GM12873 (cell line): ENCODE data around the gene PAIP2.

ENCODE experiments used
- CTCF ChIP-seq: IDR thresholded peaks from 2 replicates; pipeline ENCODE4 v1.5.1; 2012; ENCODE audit warnings: low read depth, mild to moderate bottlenecking, moderate library complexity, low read length, control low read depth; ENCODE audit not compliant: insufficient read depth; ENCODE audit errors: missing control alignments

PAIP2 gene

GRCh38 chr5:139387611-139388197, 46.0 kb downstream of the PAIP2 start:
- no peak for TF ChIP-seq CTCF

GRCh38 chr5:139388198-139388821, 46.7 kb downstream of the PAIP2 start:
- TF ChIP-seq CTCF, result no peak

GRCh38 chr5:139389701-139390638, 48.3 kb downstream of the PAIP2 start, which contains the start of gene MZB1:
Gene MZB1, minus strand, starts transcription at chr5:139389913. Its CDS starts 57 bp downstream, at chr5:139389856.
- no peak for TF ChIP-seq CTCF

- no peak for TF ChIP-seq CTCF
These were observed 49.2 kb downstream of the PAIP2 start for GRCh38 chr5:139390639-139391569.

- TF ChIP-seq CTCF, result no peak
These were observed 50.1 kb downstream of the PAIP2 start for GRCh38 chr5:139391570-139392323.

- TF ChIP-seq CTCF, result no peak
These were observed 50.6 kb downstream of the PAIP2 start for GRCh38 chr5:139392324-139392677.
